ENCODE data around the gene GNB1. TPM values are rescaled to one million over a fixed set of nuclear protein-coding genes. Genes with fewer than 3 reads are reported as not detected.

GNB1 gene
- polyA plus RNA-seq, 1 of the 3 experiments (the other 2 are of a cell fraction), result 355 TPM

Other genes starting within 250 kb of the GNB1 start
- gene CDK11B, start 232.1 kb downstream of the GNB1 start, polyA plus RNA-seq (2012; rRNA removed), result 11.3 and 15.0 TPM in 2 replicates
- 20.5 and 20.6 TPM in 2 replicates for gene SLC35E2B, start 198.3 kb downstream of the GNB1 start, polyA plus RNA-seq (2012; rRNA removed)
- gene CDK11A, start 166.7 kb downstream of the GNB1 start, polyA plus RNA-seq (2012; rRNA removed), result 22.0 and 24.0 TPM in 2 replicates
- 66.2 and 70.4 TPM in 2 replicates for gene NADK, start 112.6 kb downstream of the GNB1 start, polyA plus RNA-seq (2012; rRNA removed)
- 0.87 and 1.3 TPM in 2 replicates for gene CALML6, start 24.2 kb upstream of the GNB1 start, polyA plus RNA-seq (2012; rRNA removed)
- 3.8 and 4.8 TPM in 2 replicates for gene TMEM52, start 28.2 kb upstream of the GNB1 start, polyA plus RNA-seq (2012; rRNA removed)
- gene CFAP74, start 112.7 kb upstream of the GNB1 start, polyA plus RNA-seq (2012; rRNA removed), result not detected in 2 replicates
- gene GABRD, start 128.3 kb upstream of the GNB1 start, polyA plus RNA-seq (2012; rRNA removed), result 0.07 and 0.10 TPM in 2 replicates
- gene PRKCZ, start 159.3 kb upstream of the GNB1 start, polyA plus RNA-seq (2012; rRNA removed), result 20.1 and 24.2 TPM in 2 replicates